CD8-positive, alpha-beta memory T cell (primary cell): ENCODE measurements around the gene PRR15L. TPM values are rescaled to one million over a fixed set of nuclear protein-coding genes. Genes with fewer than 3 reads are reported as not detected.
"Not testable (repeated sequence)": the region's sequence is repeated elsewhere in the genome, so short reads cannot be mapped to it uniquely, and the experiment has no call there.

ENCODE experiments used
- CTCF ChIA-PET: fragments of 350-600 bp; sonication (Branson Sonifier 250); formaldehyde crosslinking; loops from one replicate; lab custom pipeline; 2021; ENCODE audit warnings: antibody characterized with exemption; lab: Charles Lee
- POLR2A ChIA-PET: fragments of 350-600 bp; sonication (Branson Sonifier 250); formaldehyde crosslinking; loops from one replicate; lab custom pipeline; 2021; ENCODE audit warnings: antibody characterized with exemption; lab: Charles Lee
- DNase-seq, 5 donors: peaks; one replicate each; pipeline versions ENCODE4 v3.0.0 to v3.0.0-alpha.2; 2020 to 2022; ENCODE audit warnings: mixed read lengths in 1 of 5
- H3K27ac ChIP-seq: one replicate; pipeline ENCODE4 v1.7.0; 2013; ENCODE audit warnings: low read depth, mild to moderate bottlenecking, low read length, moderate library complexity
- H3K27me3 ChIP-seq: 2 replicates; pipeline ENCODE4 v1.7.0; 2013; ENCODE audit warnings: low read length, mild to moderate bottlenecking; ENCODE audit not compliant: insufficient read depth, poor library complexity, severe bottlenecking
- H3K36me3 ChIP-seq: 2 replicates; pipeline ENCODE4 v1.7.0; 2013; ENCODE audit warnings: mild to moderate bottlenecking, low read length, moderate library complexity; ENCODE audit not compliant: insufficient read depth
- H3K4me1 ChIP-seq: 2 replicates; pipeline ENCODE4 v1.7.0; 2013; ENCODE audit warnings: mild to moderate bottlenecking, low read length, moderate library complexity; ENCODE audit not compliant: insufficient read depth
- H3K4me3 ChIP-seq: 2 replicates; pipeline ENCODE4 v1.7.0; 2013; ENCODE audit warnings: mild to moderate bottlenecking, low read length
- H3K9me3 ChIP-seq: 2 replicates; pipeline ENCODE4 v1.7.0; 2013; ENCODE audit warnings: mild to moderate bottlenecking, low read length
- H3K27ac Mint-ChIP-seq, 8 donors: one replicate each; pipeline ENCODE4 v1.8.0; 2020 to 2021; ENCODE audit warnings: mixed read lengths in 8 of 8, mild to moderate bottlenecking in 6 of 8, inconsistent platforms in 3 of 8, moderate library complexity in 3 of 8
- H3K27me3 Mint-ChIP-seq, 2 donors: one replicate each; pipeline ENCODE4 v1.8.0; 2020 to 2021; ENCODE audit warnings: mixed read lengths in 2 of 2, mild to moderate bottlenecking in 1 of 2, moderate library complexity in 1 of 2
- H3K36me3 Mint-ChIP-seq, 3 donors: one replicate each; pipeline ENCODE4 v1.8.0; 2020 to 2021; ENCODE audit warnings: mixed read lengths in 3 of 3, inconsistent platforms in 1 of 3, mild to moderate bottlenecking in 1 of 3
- H3K4me1 Mint-ChIP-seq, 3 donors: one replicate each; pipeline ENCODE4 v1.8.0; 2020 to 2021; ENCODE audit warnings: mixed read lengths in 3 of 3, inconsistent platforms in 1 of 3, mild to moderate bottlenecking in 1 of 3
- H3K4me3 Mint-ChIP-seq, 7 donors: one replicate each; pipeline ENCODE4 v1.8.0; 2020 to 2021; ENCODE audit warnings: mixed read lengths in 7 of 7, mild to moderate bottlenecking in 6 of 7, moderate library complexity in 4 of 7, inconsistent platforms in 2 of 7
- H3K9me3 Mint-ChIP-seq, 5 donors: one replicate each; pipeline ENCODE4 v1.8.0; 2020 to 2022; ENCODE audit warnings: mixed read lengths in 5 of 5, mild to moderate bottlenecking in 3 of 5, moderate library complexity in 2 of 5, inconsistent platforms in 1 of 5
- polyA plus RNA-seq: library from polyadenylated mRNA; unstranded; fragments of 300-500 nt; fragmentation: Illumina TruSeq; gene quantifications from one replicate; pipeline ENCODE4 v1.2.3, GENCODE V29; 2021
- total RNA-seq, 2 experiments: library from RNA; stranded (reverse); gene quantifications; one replicate each; pipeline ENCODE4 v1.2.3, GENCODE V29; 2021

PRR15L gene
- total and polyA plus RNA-seq, 3 experiments from 2014 or later = not detected

- POLR2A ChIA-PET = no interaction called here
These were observed 35.4 kb upstream of the PRR15L start for GRCh38 chr17:47993031-47993564.

DNA sequence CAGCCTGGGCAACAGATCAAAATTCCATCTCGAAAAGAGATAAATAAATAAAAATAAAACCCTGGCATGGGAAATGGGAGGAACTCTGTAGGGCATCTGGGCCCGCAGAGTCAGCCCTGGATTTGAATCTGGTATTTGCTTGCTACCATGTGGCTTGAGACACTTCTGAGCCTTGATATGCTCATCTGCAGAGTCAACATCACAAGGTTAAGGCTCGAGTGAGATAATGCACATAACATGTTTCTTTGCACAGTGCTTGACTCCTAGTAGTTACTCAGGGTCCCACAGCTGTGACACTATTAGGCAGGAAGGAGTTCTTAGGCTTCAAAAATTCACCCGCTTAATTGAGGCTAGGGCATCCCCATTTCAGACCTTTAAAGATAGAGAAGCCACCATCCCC is 34.5 kb upstream of the PRR15L start:
- H3K4me3 ChIP-seq = no peak overlapping the region
- H3K9me3 ChIP-seq = no peaks in the 10 kb centered on the region
- no peaks in the 10 kb centered on the region for H3K36me3 ChIP-seq
- no peak for DNase-seq
- no peaks in the 10 kb centered on the region for H3K27me3 ChIP-seq
- no peak overlapping the region for H3K27ac Mint-ChIP-seq
- CTCF ChIA-PET = interaction anchor here (1.1 kb wide), 1 partner anchor 43 kb away, joined by 3 read pairs; no protein-coding TSS in a partner anchor
- H3K9me3 Mint-ChIP-seq = no peaks in the 10 kb centered on the region
- no peak overlapping the region for H3K27ac ChIP-seq
- peaks cover 2 to 13% (median 10%) of the 10 kb centered on the region in 3 donors for H3K4me1 Mint-ChIP-seq
- no peak overlapping the region for H3K4me3 Mint-ChIP-seq
- H3K4me1 ChIP-seq = no peaks in the 10 kb centered on the region
- peaks cover 8 to 18% of the 10 kb centered on the region in 2 donors for H3K27me3 Mint-ChIP-seq
- POLR2A ChIA-PET = no interaction called here
- H3K36me3 Mint-ChIP-seq = no peaks in the 10 kb centered on the region

More at GRCh38 chr17:47993031-47993564, 35.4 kb upstream of the PRR15L start:
- no peaks in the 10 kb centered on the region for H3K36me3 ChIP-seq
- Mint-ChIP-seq H3K27ac (no peak overlapping the region), H3K4me3 (no peak overlapping the region), H3K27me3 (peaks cover 9 to 26% of the 10 kb centered on the region in 2 donors), H3K4me1 (peaks cover 2 to 13% (median 10%) of the 10 kb centered on the region in 3 donors), H3K36me3 (no peaks in the 10 kb centered on the region), H3K9me3 (no peaks in the 10 kb centered on the region)
- CTCF ChIA-PET = interaction anchor here (1.1 to 1.2 kb wide), 2 partner anchors 15 to 44 kb away, joined by 3 read pairs; no protein-coding TSS in a partner anchor
- no peaks in the 10 kb centered on the region for H3K9me3 ChIP-seq
- H3K4me3 ChIP-seq = no peak overlapping the region
- no peak for DNase-seq
- H3K27ac ChIP-seq = no peak overlapping the region
- H3K27me3 ChIP-seq = no peaks in the 10 kb centered on the region
- H3K4me1 ChIP-seq = no peaks in the 10 kb centered on the region

GRCh38 chr17:47990962-47991731 is 33.5 kb upstream of the PRR15L start:
- no peak overlapping the region for H3K27ac Mint-ChIP-seq
- POLR2A ChIA-PET = no interaction called here

GRCh38 chr17:47989700-47990099 is 32.0 kb upstream of the PRR15L start:
- H3K36me3 Mint-ChIP-seq = peaks cover 0 to 3% (median 0%) of the 10 kb centered on the region in 3 donors
- DNase-seq = no peak
- Histone ChIP-seq H3K4me1 (no peaks in the 10 kb centered on the region), H3K27me3 (no peaks in the 10 kb centered on the region), H3K4me3 (no peak overlapping the region), H3K36me3 (no peaks in the 10 kb centered on the region), H3K9me3 (no peaks in the 10 kb centered on the region), H3K27ac (no peak overlapping the region)
- CTCF ChIA-PET = no interaction called here
- no peaks in the 10 kb centered on the region for H3K9me3 Mint-ChIP-seq
- peaks cover 2 to 13% (median 10%) of the 10 kb centered on the region in 3 donors for H3K4me1 Mint-ChIP-seq
- H3K27me3 Mint-ChIP-seq = peaks cover 6 to 8% of the 10 kb centered on the region in 2 donors
- no peak overlapping the region for H3K27ac Mint-ChIP-seq
- no peak overlapping the region for H3K4me3 Mint-ChIP-seq
- POLR2A ChIA-PET = no interaction called here

More at GRCh38 chr17:47990962-47991731, 33.5 kb upstream of the PRR15L start:
- no peak overlapping the region for H3K4me3 Mint-ChIP-seq
- no peaks in the 10 kb centered on the region for H3K4me1 ChIP-seq
- no peaks in the 10 kb centered on the region for H3K36me3 ChIP-seq
- peaks cover 8 to 13% of the 10 kb centered on the region in 2 donors for H3K27me3 Mint-ChIP-seq
- H3K9me3 ChIP-seq = no peaks in the 10 kb centered on the region
- H3K4me3 ChIP-seq = no peak overlapping the region
- no peaks in the 10 kb centered on the region for H3K9me3 Mint-ChIP-seq
- H3K27ac ChIP-seq = no peak overlapping the region
- no peaks in the 10 kb centered on the region for H3K27me3 ChIP-seq
- DNase-seq = no peak
- CTCF ChIA-PET = interaction anchor here (0.5 kb wide), 1 partner anchor 220 kb away, joined by 3 read pairs; no protein-coding TSS in a partner anchor
- H3K36me3 Mint-ChIP-seq = no peaks in the 10 kb centered on the region
- H3K4me1 Mint-ChIP-seq = peaks cover 2 to 13% (median 10%) of the 10 kb centered on the region in 3 donors

DNA sequence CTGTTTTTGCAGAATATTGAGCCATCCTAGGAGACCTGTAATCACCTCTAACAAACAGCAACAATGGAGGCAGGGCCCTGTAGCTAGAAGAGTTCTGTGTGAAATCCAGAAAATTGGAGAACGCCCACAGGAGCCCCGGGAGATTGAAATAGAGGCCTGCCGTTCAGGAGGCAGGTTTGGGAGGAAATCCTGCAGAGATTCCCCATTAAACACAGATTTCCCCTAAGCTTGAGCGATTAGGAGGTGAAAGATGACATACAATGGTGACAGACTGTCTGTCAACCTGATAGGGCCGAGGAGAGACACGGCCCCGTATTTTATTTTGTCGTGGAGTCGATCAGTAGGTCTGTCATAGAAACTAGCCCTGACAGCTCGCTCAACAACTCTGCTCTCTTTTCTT is 31.5 kb upstream of the PRR15L start:
- Histone ChIP-seq H3K36me3 (no peaks in the 10 kb centered on the region), H3K9me3 (no peaks in the 10 kb centered on the region), H3K4me1 (no peaks in the 10 kb centered on the region), H3K27me3 (no peaks in the 10 kb centered on the region), H3K4me3 (no peak overlapping the region), H3K27ac (no peak overlapping the region)
- Mint-ChIP-seq H3K4me3 (no peak overlapping the region), H3K27me3 (peaks cover 2 to 5% of the 10 kb centered on the region in 2 donors), H3K36me3 (peaks cover 0 to 3% (median 0%) of the 10 kb centered on the region in 3 donors), H3K27ac (no peak overlapping the region), H3K9me3 (no peaks in the 10 kb centered on the region), H3K4me1 (peaks cover 2 to 13% (median 10%) of the 10 kb centered on the region in 3 donors)
- ChIA-PET CTCF (no interaction called here), POLR2A (no interaction called here)
- DNase-seq = peak in 1 of 5 donors; percentile 24

DNA sequence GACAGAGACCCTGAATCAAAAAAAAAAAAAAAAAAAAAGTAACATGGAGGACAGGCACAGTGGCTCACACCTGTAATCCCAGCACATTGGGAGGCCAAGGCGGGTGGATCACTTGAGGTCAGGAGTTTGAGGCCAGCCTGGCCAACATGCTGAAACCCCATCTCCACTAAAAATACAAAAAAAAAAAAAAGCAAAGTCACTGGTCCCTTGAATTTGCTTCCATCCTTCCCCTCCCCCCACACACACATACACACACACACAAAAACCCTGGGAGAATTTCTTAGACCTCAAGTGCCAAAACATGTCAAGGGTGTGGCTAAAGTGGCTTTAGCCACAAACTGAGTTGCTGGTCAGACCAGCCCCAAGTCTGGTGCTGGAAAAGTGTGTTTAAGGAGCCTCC is 30.8 kb upstream of the PRR15L start:
- POLR2A ChIA-PET, H3K4me3 Mint-ChIP-seq, H3K27me3 ChIP-seq, H3K9me3 Mint-ChIP-seq, H3K36me3 ChIP-seq, H3K4me1 ChIP-seq, H3K9me3 ChIP-seq, CTCF ChIA-PET, H3K27ac ChIP-seq, H3K4me3 ChIP-seq, H3K27me3 Mint-ChIP-seq: not testable (repeated sequence)
- H3K36me3 Mint-ChIP-seq = peaks cover 0 to 10% (median 0%) of the 10 kb centered on the region in 3 donors
- peak overlapping the region in 1 of 8 donors; percentile 48 for H3K27ac Mint-ChIP-seq
- H3K4me1 Mint-ChIP-seq = peaks cover 2 to 14% (median 10%) of the 10 kb centered on the region in 3 donors
- DNase-seq = peak in 1 of 5 donors; percentile 9

GRCh38 chr17:47987240-47987835 is 29.7 kb upstream of the PRR15L start:
- peaks cover 0 to 20% (median 0%) of the 10 kb centered on the region in 3 donors for H3K36me3 Mint-ChIP-seq
- H3K4me1 Mint-ChIP-seq = peaks cover 6 to 21% (median 15%) of the 10 kb centered on the region in 3 donors
- H3K27ac Mint-ChIP-seq = no peak overlapping the region
- peak in 1 of 5 donors; percentile 30 for DNase-seq
- no peak overlapping the region for H3K4me3 ChIP-seq
- CTCF ChIA-PET = no interaction called here
- H3K27me3 Mint-ChIP-seq = no peaks in the 10 kb centered on the region
- H3K27me3 ChIP-seq = no peaks in the 10 kb centered on the region
- no peak overlapping the region for H3K4me3 Mint-ChIP-seq
- POLR2A ChIA-PET = interaction anchor here (0.7 kb wide), 1 partner anchor 17 kb away, joined by 4 read pairs; the partner anchor contains the start of gene CDK5RAP3
- H3K36me3 ChIP-seq = peaks cover 5% of the 10 kb centered on the region
- H3K9me3 ChIP-seq = no peaks in the 10 kb centered on the region
- no peaks in the 10 kb centered on the region for H3K4me1 ChIP-seq
- H3K9me3 Mint-ChIP-seq = no peaks in the 10 kb centered on the region
- H3K27ac ChIP-seq = no peak overlapping the region

DNA sequence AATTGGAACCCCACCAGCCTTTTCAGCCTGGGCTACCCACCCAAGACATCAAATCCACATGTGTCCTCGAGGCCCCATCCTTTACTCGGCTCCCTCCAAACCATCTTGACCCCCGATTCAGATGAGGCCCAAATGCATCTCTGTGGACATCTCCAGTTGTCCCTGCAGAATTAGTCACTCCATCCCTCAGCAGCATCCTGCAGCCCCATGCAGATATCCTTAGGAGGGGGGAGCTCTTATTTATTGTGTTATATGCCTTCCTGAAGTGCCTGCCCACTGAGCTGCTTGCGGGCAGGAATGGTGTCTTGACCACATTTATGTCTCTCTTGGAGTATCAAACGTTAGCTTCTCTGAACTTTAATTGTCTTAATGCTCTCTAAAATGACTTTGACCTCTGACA is 28.8 kb upstream of the PRR15L start:
- H3K36me3 ChIP-seq = peaks cover 11% of the 10 kb centered on the region
- H3K4me1 ChIP-seq = peaks cover 6% of the 10 kb centered on the region
- no peaks in the 10 kb centered on the region for H3K9me3 ChIP-seq
- Mint-ChIP-seq H3K4me1 (peaks cover 6 to 27% (median 20%) of the 10 kb centered on the region in 3 donors), H3K36me3 (peaks cover 0 to 23% (median 0%) of the 10 kb centered on the region in 3 donors), H3K4me3 (no peak overlapping the region), H3K27me3 (no peaks in the 10 kb centered on the region), H3K27ac (peak overlapping the region in 2 of 8 donors; percentile 36 to 81), H3K9me3 (no peaks in the 10 kb centered on the region)
- H3K27ac ChIP-seq = no peak overlapping the region
- DNase-seq = peak in 1 of 5 donors; percentile 4
- no peak overlapping the region for H3K4me3 ChIP-seq
- no peaks in the 10 kb centered on the region for H3K27me3 ChIP-seq
- ChIA-PET POLR2A (no interaction called here), CTCF (no interaction called here)
